Thyroid gland (tissue), 4 donors: ENCODE results near the gene LTN1. TPM values are rescaled to one million over a fixed set of nuclear protein-coding genes. Genes with fewer than 3 reads are reported as not detected.

Experiments used
- DNase-seq, 2 donors: peaks; one replicate each; pipeline ENCODE4 v3.0.0-alpha.2; 2019
- H3K27ac ChIP-seq, 3 donors: fragments of 200-600 bp; sonication (generic); 1 replicate in 2 of 3; 2 replicates in 1 of 3; pipeline ENCODE4 v1.5.1; 2016 to 2019; ENCODE audit warnings: mild to moderate bottlenecking in 1 of 3, moderate library complexity in 1 of 3
- H3K27me3 ChIP-seq: fragments of 200-600 bp; sonication (generic); one replicate; pipeline ENCODE4 v1.5.1; 2019
- H3K36me3 ChIP-seq, 2 donors: fragments of 200-600 bp; sonication (generic); one replicate each; pipeline ENCODE4 v1.5.1; 2016 to 2019
- H3K4me1 ChIP-seq, 2 donors: fragments of 200-600 bp; sonication (generic); one replicate each; pipeline ENCODE4 v1.5.1; 2017 to 2019
- H3K4me3 ChIP-seq, 3 donors: fragments of 200-600 bp; sonication (generic); replicated peaks in 1 of 3; 1 replicate in 2 of 3; 2 replicates in 1 of 3; pipeline ENCODE4 v1.5.1; 2016; ENCODE audit warnings: mild to moderate bottlenecking in 1 of 3
- H3K9me3 ChIP-seq: fragments of 200-600 bp; sonication (generic); one replicate; pipeline ENCODE4 v1.5.1; 2017
- POLR2A ChIP-seq, 2 donors: fragments of 450-650 bp; IDR thresholded peaks; one replicate each; pipeline ENCODE4 v1.6.1; 2017; ENCODE audit warnings: antibody characterized with exemption in 2 of 2, mild to moderate bottlenecking in 2 of 2, moderate library complexity in 1 of 2
- WGBS, 2 donors: methylation state at CpG; one replicate each; pipeline ENCODE4 v1.1.5; 2017; 5-methylcytosine and 5-hydroxymethylcytosine counted together
- intact Hi-C: fragments of 100-400 bp; cut with DNase I; formaldehyde crosslinking; loops from one replicate; pipeline ENCODE4 v1.15.1; 2023
- total RNA-seq, 4 donors: library from RNA; depleted of rRNA; stranded (reverse); fragments of >200 nt; gene quantifications; one replicate each; pipeline ENCODE4 v1.2.3, GENCODE V29; 2016
- TF ChIP-seq, protein P1 (sequence below), 6 experiments: fragments of 200-600 bp in 3 of 6; fragments of 450-650 bp in 3 of 6; sonication (generic) in 3 of 6; IDR thresholded peaks; one replicate each; pipeline ENCODE4 v1.5.1; 2016 to 2019; ENCODE audit warnings: antibody characterized with exemption in 6 of 6, mild to moderate bottlenecking in 2 of 6, inconsistent platforms in 1 of 6, moderate library complexity in 1 of 6

Gene LTN1
- total RNA-seq, 4 donors from 2014 or later, result 25.5 to 45.3 (median 28.8) TPM

GRCh38 chr21:28922368-28922767 lies 70.3 kb downstream of the LTN1 start:
- intact Hi-C loops, result no loop called here
- Histone ChIP-seq H3K36me3 (no peaks in the 10 kb centered on the region), H3K4me1 (no peaks in the 10 kb centered on the region), H3K27ac (no peak overlapping the region), H3K9me3 (no peaks in the 10 kb centered on the region), H3K27me3 (no peaks in the 10 kb centered on the region), H3K4me3 (no peak overlapping the region)
- WGBS, 2 donors, result 69 to 70% methylated on average over 7 of the region's 7 CpGs
- TF ChIP-seq POLR2A (IDR thresholded peaks at IDR 0.05), result no peak
- no peak for DNase-seq

GRCh38 chr21:28916150-28916893 lies 76.4 kb downstream of the LTN1 start:
- Histone ChIP-seq H3K27me3 (no peaks in the 10 kb centered on the region), H3K27ac (no peak overlapping the region), H3K4me1 (peaks cover 0 to 3% of the 10 kb centered on the region in 2 donors), H3K9me3 (no peaks in the 10 kb centered on the region), H3K36me3 (no peaks in the 10 kb centered on the region), H3K4me3 (no peak overlapping the region)
- DNase-seq, result no peak
- intact Hi-C loops, result no loop called here
- 77 to 84% methylated on average over 4 of the region's 4 CpGs for WGBS, 2 donors
- TF ChIP-seq, protein P1, sequence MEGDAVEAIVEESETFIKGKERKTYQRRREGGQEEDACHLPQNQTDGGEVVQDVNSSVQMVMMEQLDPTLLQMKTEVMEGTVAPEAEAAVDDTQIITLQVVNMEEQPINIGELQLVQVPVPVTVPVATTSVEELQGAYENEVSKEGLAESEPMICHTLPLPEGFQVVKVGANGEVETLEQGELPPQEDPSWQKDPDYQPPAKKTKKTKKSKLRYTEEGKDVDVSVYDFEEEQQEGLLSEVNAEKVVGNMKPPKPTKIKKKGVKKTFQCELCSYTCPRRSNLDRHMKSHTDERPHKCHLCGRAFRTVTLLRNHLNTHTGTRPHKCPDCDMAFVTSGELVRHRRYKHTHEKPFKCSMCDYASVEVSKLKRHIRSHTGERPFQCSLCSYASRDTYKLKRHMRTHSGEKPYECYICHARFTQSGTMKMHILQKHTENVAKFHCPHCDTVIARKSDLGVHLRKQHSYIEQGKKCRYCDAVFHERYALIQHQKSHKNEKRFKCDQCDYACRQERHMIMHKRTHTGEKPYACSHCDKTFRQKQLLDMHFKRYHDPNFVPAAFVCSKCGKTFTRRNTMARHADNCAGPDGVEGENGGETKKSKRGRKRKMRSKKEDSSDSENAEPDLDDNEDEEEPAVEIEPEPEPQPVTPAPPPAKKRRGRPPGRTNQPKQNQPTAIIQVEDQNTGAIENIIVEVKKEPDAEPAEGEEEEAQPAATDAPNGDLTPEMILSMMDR (IDR thresholded peaks at IDR 0.05), result no peak
- no peak for TF ChIP-seq POLR2A (IDR thresholded peaks at IDR 0.05)

GRCh38 chr21:28913071-28913470 lies 79.6 kb downstream of the LTN1 start:
- no peak for DNase-seq
- intact Hi-C loops, result no loop called here
- Histone ChIP-seq H3K27ac (no peak overlapping the region), H3K9me3 (no peaks in the 10 kb centered on the region), H3K4me3 (no peak overlapping the region), H3K36me3 (no peaks in the 10 kb centered on the region), H3K27me3 (no peaks in the 10 kb centered on the region), H3K4me1 (peaks cover 0 to 12% of the 10 kb centered on the region in 2 donors)
- 80 to 85% methylated on average over 2 of the region's 2 CpGs for WGBS, 2 donors
- TF ChIP-seq, protein P1 (IDR thresholded peaks at IDR 0.05), result no peak

DNA sequence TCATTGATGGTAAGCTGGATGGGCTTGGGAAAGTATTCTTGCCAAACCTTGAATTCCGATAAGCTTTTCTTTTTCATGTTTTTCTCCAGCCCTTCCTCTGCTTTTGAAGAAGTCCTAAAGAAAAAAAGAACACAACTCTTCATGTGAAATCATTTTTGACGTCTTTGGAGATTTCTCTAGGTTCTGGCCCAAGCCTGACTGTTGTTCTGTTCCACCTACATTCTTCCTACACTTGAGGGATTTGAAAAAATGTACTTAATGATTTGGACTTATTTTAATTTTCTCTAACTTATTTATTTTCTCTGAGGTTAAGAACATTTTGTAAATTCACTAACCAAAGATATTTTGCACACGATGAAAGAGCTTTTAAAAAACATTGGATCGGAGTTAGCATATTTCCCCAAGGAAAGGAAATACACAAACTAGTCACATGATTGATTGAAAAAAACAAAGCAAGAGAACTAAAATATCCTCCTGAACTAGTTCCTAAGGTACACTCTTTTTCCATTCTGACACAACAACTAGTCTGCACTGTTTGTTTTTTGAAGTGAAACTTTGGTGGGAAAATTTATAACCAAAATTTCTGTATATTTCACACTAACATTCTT lies 82.3 kb downstream of the LTN1 start:
- Histone ChIP-seq H3K27ac (peak overlapping the region in 2 of 3 donors; percentile 6 to 19), H3K4me3 (no peak overlapping the region), H3K27me3 (no peaks in the 10 kb centered on the region), H3K9me3 (no peaks in the 10 kb centered on the region), H3K36me3 (no peaks in the 10 kb centered on the region), H3K4me1 (peaks cover 0 to 9% of the 10 kb centered on the region in 2 donors)
- 57 to 65% methylated on average over 4 of the region's 4 CpGs for WGBS, 2 donors
- TF ChIP-seq, protein P1 (IDR thresholded peaks at IDR 0.05), result no peak
- TF ChIP-seq POLR2A (IDR thresholded peaks at IDR 0.05), result no peak
- intact Hi-C loops, result no loop called here
- DNase-seq, result no peak

- no peak for DNase-seq
- intact Hi-C loops, result no loop called here
- Histone ChIP-seq H3K27ac (no peak overlapping the region), H3K27me3 (no peaks in the 10 kb centered on the region), H3K36me3 (no peaks in the 10 kb centered on the region), H3K4me1 (peaks cover 0 to 9% of the 10 kb centered on the region in 2 donors), H3K4me3 (no peak overlapping the region), H3K9me3 (no peaks in the 10 kb centered on the region)
- whole genome bisulfite sequencing, 2 donors, result 94 to 96% methylated on average over 8 of the region's 8 CpGs
- no peak for TF ChIP-seq POLR2A (IDR thresholded peaks at IDR 0.05)
- TF ChIP-seq, protein P1 (IDR thresholded peaks at IDR 0.05), result no peak
These were observed 84.3 kb downstream of the LTN1 start for GRCh38 chr21:28908351-28908750.
